NCI-H2029 (cell line): ENCODE measurements around the gene MXD3.
"Not testable (repeated sequence)": the region's sequence is repeated elsewhere in the genome, so short reads cannot be mapped to it uniquely, and the experiment has no call there.

Experiments used
- DNase-seq: peaks from one replicate; lab custom pipeline; 2025; lab: John Stamatoyannopoulos, UW

Gene MXD3

DNA sequence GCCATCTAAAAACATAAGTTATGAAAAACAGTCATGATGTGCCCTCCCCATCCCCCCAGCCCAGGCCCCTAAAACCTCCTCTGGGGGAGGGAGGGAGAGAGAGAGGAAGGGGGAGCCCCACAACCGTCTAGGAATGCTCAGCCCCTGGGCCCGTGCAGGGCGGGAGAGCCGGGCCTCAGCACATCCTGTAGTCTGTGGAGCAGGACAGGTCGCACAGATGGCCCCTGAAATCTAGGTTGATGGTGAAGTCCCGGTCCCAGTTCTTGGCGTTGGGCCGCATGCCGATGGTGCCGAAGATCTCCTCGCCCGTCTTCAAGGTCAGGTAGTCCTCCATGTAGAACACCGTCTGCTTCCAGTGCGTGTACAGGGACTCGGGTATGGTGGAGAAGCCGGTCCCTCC lies 46.3 kb downstream of the MXD3 start:
- DNase-seq: no peak

DNA sequence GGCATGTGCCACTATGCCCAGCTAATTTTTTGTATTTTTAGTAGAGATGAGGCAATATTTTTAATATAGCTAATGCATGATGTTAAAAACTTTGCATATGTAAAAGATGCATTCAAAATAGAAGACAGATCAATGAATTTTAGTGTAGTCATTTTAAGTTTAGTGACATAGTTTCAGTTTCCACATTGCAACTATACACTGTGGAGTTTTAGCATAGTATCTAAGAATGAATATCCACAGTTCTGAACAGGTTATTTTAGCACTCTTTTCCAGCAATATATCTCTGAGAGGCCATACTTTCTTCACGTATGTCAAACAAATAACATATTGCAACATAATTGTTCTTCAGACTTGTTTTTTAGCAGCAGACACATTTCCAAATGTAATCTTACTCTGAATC lies 47.5 kb downstream of the MXD3 start:
- no peak for DNase-seq

DNA sequence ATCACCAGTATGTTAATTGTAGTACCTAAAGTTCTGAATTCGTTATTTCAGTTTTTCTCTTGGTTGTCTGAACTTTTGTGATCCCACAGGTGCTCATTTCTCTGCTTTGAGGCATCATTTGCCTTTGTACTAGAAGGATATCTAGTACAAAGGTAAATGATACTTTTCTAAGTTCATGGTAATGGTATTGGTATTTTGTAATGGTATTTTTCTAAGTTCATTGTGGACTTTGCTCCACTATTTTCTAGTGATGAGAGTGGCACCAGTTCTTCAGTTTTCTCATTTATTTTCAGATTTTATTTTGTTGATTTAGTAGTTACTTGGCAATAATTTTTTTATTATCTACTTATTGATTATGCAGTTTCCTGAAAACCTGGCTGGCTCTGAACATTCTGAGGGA lies 50.2 kb downstream of the MXD3 start:
- no peak for DNase-seq

DNA sequence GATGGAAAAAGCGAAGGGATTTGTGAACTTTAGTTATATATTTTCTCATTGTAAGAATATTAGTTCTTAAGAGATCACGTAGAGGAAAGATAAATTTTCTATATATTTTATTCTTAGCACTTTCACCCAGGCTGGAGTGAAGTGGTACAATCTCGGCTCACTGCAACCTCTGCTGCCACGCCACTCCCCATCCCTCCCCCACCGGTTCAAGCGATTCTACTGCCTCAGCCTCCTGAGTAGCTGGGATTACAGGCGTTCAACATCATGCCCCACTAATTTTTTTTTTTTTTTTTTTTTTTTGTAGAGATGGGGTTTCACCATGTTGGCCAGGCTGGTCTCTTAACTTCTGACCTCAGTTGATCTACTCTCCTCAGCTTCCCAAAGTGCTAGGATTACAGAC lies 50.7 kb downstream of the MXD3 start:
- no peak for DNase-seq

DNA sequence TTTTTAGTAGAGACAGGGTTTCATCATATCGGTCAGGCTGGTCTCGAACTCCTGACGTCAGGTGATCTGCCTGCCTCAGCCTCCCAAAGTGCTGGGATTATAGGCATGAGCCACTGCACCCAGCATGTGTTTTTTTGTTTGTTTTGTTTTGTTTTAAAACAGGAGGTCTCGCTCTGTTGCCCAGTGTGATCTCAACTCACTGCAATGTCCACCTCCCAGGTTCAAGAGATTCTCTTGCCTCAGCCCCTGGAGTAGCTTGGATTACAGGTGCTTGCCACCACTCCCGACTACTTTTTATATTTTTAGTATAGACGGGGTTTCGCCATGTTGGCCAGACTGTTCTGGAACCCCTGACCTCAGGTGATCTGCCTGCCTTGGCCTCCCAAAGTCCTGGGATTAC lies 53.0 kb downstream of the MXD3 start:
- not testable (repeated sequence) for DNase-seq
